Urinary bladder (tissue), 2 donors: ENCODE measurements around the gene NNMT. TPM values are rescaled to one million over a fixed set of nuclear protein-coding genes. Genes with fewer than 3 reads are reported as not detected.

ENCODE experiments used
- polyA plus RNA-seq: library from polyadenylated mRNA; stranded (reverse); fragments of 200-250 nt; gene quantifications from one replicate; pipeline ENCODE4 v1.2.3, GENCODE V29; 2013
- total RNA-seq: library from RNA; depleted of rRNA; stranded (reverse); fragments of >200 nt; gene quantifications from one replicate; pipeline ENCODE4 v1.2.3, GENCODE V29; 2014
- donor health status: healthy.

Gene NNMT
- total and polyA plus RNA-seq, 2 donors: 9.7 to 388 TPM

Other genes with a start within 250 kb of the NNMT start
- gene ZBTB16, start 236.7 kb upstream of the NNMT start, total RNA-seq: 10.3 TPM
- 95.2 TPM for gene ZBTB16, start 236.7 kb upstream of the NNMT start, polyA plus RNA-seq
- 5.7 TPM for gene C11orf71, start 104.1 kb downstream of the NNMT start, total RNA-seq
- 8.6 TPM for gene C11orf71, start 104.1 kb downstream of the NNMT start, polyA plus RNA-seq
- gene RBM7, start 104.3 kb downstream of the NNMT start, total RNA-seq: 39.2 TPM
- gene RBM7, start 104.3 kb downstream of the NNMT start, polyA plus RNA-seq: 29.4 TPM
- 126 TPM for gene REXO2, start 143.1 kb downstream of the NNMT start, total RNA-seq
- gene REXO2, start 143.1 kb downstream of the NNMT start, polyA plus RNA-seq: 107 TPM